NB4 (cell line): Measurements from ENCODE around the gene PTPRK.

Experiments used
- DNase-seq: peaks from one replicate; pipeline ENCODE4 v3.0.0; 2010; ENCODE audit warnings: low read depth
- H3K4me3 ChIP-seq: one replicate; pipeline ENCODE4 v1.5.1; 2011; ENCODE audit warnings: mild to moderate bottlenecking, low read depth, low read length, moderate library complexity
- MYC ChIP-seq: IDR thresholded peaks from 2 replicates; pipeline ENCODE4 v1.6.1; 2011; ENCODE audit warnings: low read depth, low read length
- POLR2A ChIP-seq: IDR thresholded peaks from 2 replicates; pipeline ENCODE4 v1.6.1; 2011; ENCODE audit warnings: mild to moderate bottlenecking; ENCODE audit not compliant: insufficient read length; ENCODE audit errors: extremely low read depth
- TF ChIP-seq, protein P1 (sequence below): IDR thresholded peaks from 2 replicates; pipeline ENCODE4 v1.6.1; 2011; ENCODE audit warnings: low read depth, low read length
- TF ChIP-seq, protein P2 (sequence below): IDR thresholded peaks from one replicate; pipeline ENCODE4 v1.5.1; 2012; ENCODE audit warnings: low read depth, low read length

The PTPRK gene

DNA sequence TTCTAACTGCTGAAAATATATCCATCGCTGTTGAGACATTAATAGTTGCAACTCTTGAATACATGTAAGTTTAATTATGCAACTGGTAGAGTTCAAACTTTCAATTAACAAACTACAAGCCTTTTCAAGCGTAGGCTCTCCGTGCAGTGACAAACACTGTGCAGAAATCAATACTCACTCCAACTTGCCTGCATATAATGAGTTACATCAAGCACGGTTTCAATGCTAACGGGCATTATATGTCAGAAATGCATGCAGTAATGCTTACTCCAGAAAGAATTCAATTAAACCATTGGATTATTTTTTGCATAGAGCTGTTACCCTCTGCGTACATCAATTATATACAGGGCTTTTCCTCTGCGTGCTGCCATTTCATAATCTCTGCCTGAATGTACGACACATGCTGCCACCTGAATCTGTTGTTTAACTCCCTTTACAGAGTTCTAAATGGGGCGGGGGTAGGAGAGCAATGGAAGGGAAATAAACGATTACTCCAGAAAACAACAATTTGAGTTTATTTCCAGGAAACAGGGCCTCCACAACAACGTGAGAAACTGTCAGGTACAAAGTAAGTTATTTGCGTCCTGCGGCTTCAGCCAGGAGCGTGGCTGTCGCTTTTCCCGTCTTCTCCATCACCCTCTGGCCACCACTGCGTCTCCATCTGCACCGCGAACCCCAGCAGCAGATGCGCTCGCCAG lies 1.8 kb downstream of the PTPRK start:
- TF ChIP-seq MYC (no peak), POLR2A (no peak)
- TF ChIP-seq, protein P1, sequence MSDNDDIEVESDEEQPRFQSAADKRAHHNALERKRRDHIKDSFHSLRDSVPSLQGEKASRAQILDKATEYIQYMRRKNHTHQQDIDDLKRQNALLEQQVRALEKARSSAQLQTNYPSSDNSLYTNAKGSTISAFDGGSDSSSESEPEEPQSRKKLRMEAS, result no peak
- TF ChIP-seq, protein P2, sequence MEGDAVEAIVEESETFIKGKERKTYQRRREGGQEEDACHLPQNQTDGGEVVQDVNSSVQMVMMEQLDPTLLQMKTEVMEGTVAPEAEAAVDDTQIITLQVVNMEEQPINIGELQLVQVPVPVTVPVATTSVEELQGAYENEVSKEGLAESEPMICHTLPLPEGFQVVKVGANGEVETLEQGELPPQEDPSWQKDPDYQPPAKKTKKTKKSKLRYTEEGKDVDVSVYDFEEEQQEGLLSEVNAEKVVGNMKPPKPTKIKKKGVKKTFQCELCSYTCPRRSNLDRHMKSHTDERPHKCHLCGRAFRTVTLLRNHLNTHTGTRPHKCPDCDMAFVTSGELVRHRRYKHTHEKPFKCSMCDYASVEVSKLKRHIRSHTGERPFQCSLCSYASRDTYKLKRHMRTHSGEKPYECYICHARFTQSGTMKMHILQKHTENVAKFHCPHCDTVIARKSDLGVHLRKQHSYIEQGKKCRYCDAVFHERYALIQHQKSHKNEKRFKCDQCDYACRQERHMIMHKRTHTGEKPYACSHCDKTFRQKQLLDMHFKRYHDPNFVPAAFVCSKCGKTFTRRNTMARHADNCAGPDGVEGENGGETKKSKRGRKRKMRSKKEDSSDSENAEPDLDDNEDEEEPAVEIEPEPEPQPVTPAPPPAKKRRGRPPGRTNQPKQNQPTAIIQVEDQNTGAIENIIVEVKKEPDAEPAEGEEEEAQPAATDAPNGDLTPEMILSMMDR, result no peak
- no peak overlapping the region for H3K4me3 ChIP-seq
- no peak for DNase-seq

DNA sequence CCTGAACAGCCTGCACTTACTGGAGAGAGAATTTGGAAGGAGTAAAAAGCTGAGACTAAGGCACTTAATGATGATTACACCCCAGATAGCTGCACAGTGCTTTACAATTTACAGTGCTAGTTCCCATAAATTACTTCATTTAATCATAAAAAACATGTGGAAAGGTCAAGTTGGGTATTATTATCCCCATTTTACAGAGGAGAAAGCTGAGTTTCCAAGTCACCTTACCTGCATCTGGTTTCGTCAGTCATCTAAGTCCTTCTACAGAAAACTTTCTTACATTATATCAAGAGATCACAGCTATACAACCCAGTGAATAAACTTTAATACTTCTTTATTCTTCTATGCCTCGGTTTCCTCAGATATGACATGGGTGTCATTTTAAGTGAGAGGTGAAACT lies 3.3 kb downstream of the PTPRK start:
- no peak overlapping the region for H3K4me3 ChIP-seq
- TF ChIP-seq POLR2A, result no peak
- TF ChIP-seq MYC, result no peak
- TF ChIP-seq, protein P1, result no peak
- TF ChIP-seq, protein P2, result no peak
- no peak for DNase-seq

GRCh38 chr6:128516514-128516898 lies 3.9 kb downstream of the PTPRK start:
- no peak overlapping the region for H3K4me3 ChIP-seq
- DNase-seq, result no peak
- TF ChIP-seq POLR2A (no peak), MYC (no peak)
- TF ChIP-seq, protein P1, result no peak
- TF ChIP-seq, protein P2, result no peak

GRCh38 chr6:128515550-128516513 lies 4.6 kb downstream of the PTPRK start:
- TF ChIP-seq, protein P2, result no peak
- no peak overlapping the region for H3K4me3 ChIP-seq
- DNase-seq, result no peak

- DNase-seq, result no peak
- TF ChIP-seq, protein P2, result no peak
- TF ChIP-seq MYC, result no peak
- TF ChIP-seq, protein P1, result no peak
- H3K4me3 ChIP-seq, result no peak overlapping the region
Observed at GRCh38 chr6:128513878-128514277, 6.5 kb downstream of the PTPRK start.
